Hematopoietic multipotent progenitor cell treated with erythropoietin and hydrocortisone succinate and interleukin-3 and kit ligand, for 4 days (in vitro differentiated cells): ENCODE data around the gene YIF1A.

ENCODE experiments used
- DNase-seq: peaks from one replicate; pipeline ENCODE4 v3.0.0-alpha.2; 2015

Gene YIF1A

GRCh38 chr11:66239998-66240780 is 48.8 kb downstream of the YIF1A start:
- DNase-seq = no peak

GRCh38 chr11:66239511-66239910 is 49.4 kb downstream of the YIF1A start:
- no peak for DNase-seq

- no peak for DNase-seq
These were observed 50.0 kb downstream of the YIF1A start for GRCh38 chr11:66238786-66239413.

- no peak for DNase-seq
These were observed 51.1 kb downstream of the YIF1A start for GRCh38 chr11:66237867-66238266.

- DNase-seq = no peak
These were observed 53.8 kb downstream of the YIF1A start for GRCh38 chr11:66235141-66235540.
